Naive thymus-derived CD4-positive, alpha-beta T cell (primary cell): ENCODE data around the gene SHC1. TPM values are rescaled to one million over a fixed set of nuclear protein-coding genes. Genes with fewer than 3 reads are reported as not detected.

Experiments used
- ATAC-seq: fragments of 150-1000 bp; cut with Tn5 transposase; 2 replicates; pipeline ENCODE4 v1.10.0; 2021; ENCODE audit warnings: mild to moderate bottlenecking, moderate library complexity
- CTCF ChIA-PET: fragments of 350-600 bp; sonication (Branson Sonifier 250); formaldehyde crosslinking; loops from one replicate; lab custom pipeline; 2021; ENCODE audit warnings: antibody characterized with exemption; lab: Charles Lee
- POLR2A ChIA-PET: fragments of 350-600 bp; sonication (Branson Sonifier 250); formaldehyde crosslinking; loops from one replicate; lab custom pipeline; 2021; ENCODE audit warnings: antibody characterized with exemption, inconsistent platforms; lab: Charles Lee
- DNase-seq, 9 donors: peaks; one replicate each; pipeline versions ENCODE4 v3.0.0 to v3.0.0-alpha.2; 2020 to 2022; ENCODE audit warnings: mixed read lengths in 1 of 9
- H3K27ac ChIP-seq: one replicate; pipeline ENCODE4 v1.7.0; 2013; ENCODE audit warnings: mild to moderate bottlenecking, low read depth, low read length, moderate library complexity
- H3K27me3 ChIP-seq, 2 donors: one replicate each; pipeline ENCODE4 v1.7.0; 2013; ENCODE audit warnings: low read length in 2 of 2, mild to moderate bottlenecking in 2 of 2, moderate library complexity in 2 of 2; ENCODE audit not compliant: control insufficient read depth in 2 of 2, insufficient read depth in 2 of 2
- H3K36me3 ChIP-seq, 3 experiments: 1 replicate in 2 of 3; 2 replicates in 1 of 3; pipeline ENCODE4 v1.7.0; 2013; ENCODE audit warnings: low read length in 3 of 3, mild to moderate bottlenecking in 3 of 3, moderate library complexity in 1 of 3; ENCODE audit not compliant: insufficient read depth in 3 of 3, control insufficient read depth in 2 of 3
- H3K4me1 ChIP-seq, 2 donors: one replicate each; pipeline ENCODE4 v1.7.0; 2013; ENCODE audit warnings: low read length in 2 of 2, mild to moderate bottlenecking in 2 of 2, moderate library complexity in 1 of 2; ENCODE audit not compliant: control insufficient read depth in 2 of 2, insufficient read depth in 2 of 2
- H3K4me3 ChIP-seq: 2 replicates; pipeline ENCODE4 v1.7.0; 2013; ENCODE audit warnings: mild to moderate bottlenecking, low read length
- H3K9me3 ChIP-seq, 3 experiments: 1 replicate in 2 of 3; 2 replicates in 1 of 3; pipeline ENCODE4 v1.7.0; 2013; ENCODE audit warnings: low read length in 3 of 3; ENCODE audit not compliant: control insufficient read depth in 2 of 3
- H3K27ac Mint-ChIP-seq, 9 donors: one replicate each; pipeline ENCODE4 v1.8.0; 2020 to 2022; ENCODE audit warnings: mixed read lengths in 9 of 9, mild to moderate bottlenecking in 8 of 9, moderate library complexity in 5 of 9, inconsistent platforms in 2 of 9
- H3K27me3 Mint-ChIP-seq, 5 donors: one replicate each; pipeline ENCODE4 v1.8.0; 2021 to 2022; ENCODE audit warnings: mixed read lengths in 5 of 5, mild to moderate bottlenecking in 1 of 5
- H3K36me3 Mint-ChIP-seq, 5 donors: one replicate each; pipeline ENCODE4 v1.8.0; 2020 to 2022; ENCODE audit warnings: mixed read lengths in 5 of 5, mild to moderate bottlenecking in 3 of 5, inconsistent platforms in 1 of 5
- H3K4me1 Mint-ChIP-seq, 7 donors: one replicate each; pipeline ENCODE4 v1.8.0; 2020 to 2022; ENCODE audit warnings: mixed read lengths in 7 of 7, mild to moderate bottlenecking in 3 of 7, inconsistent platforms in 1 of 7
- H3K4me3 Mint-ChIP-seq, 10 donors: one replicate each; pipeline ENCODE4 v1.8.0; 2020 to 2022; ENCODE audit warnings: mild to moderate bottlenecking in 10 of 10, mixed read lengths in 10 of 10, moderate library complexity in 6 of 10, inconsistent platforms in 2 of 10
- H3K9me3 Mint-ChIP-seq, 11 donors: one replicate each; pipeline ENCODE4 v1.8.0; 2020 to 2022; ENCODE audit warnings: mixed read lengths in 11 of 11, mild to moderate bottlenecking in 4 of 11, inconsistent platforms in 1 of 11, moderate library complexity in 1 of 11
- intact Hi-C, 2 donors: fragments of 100-400 bp; cut with micrococcal nuclease; formaldehyde crosslinking; loops; one replicate each; pipeline ENCODE4 v1.15.1; 2023
- polyA plus RNA-seq, 2 donors: library from polyadenylated mRNA; unstranded; fragments of 300-500 nt; fragmentation: Illumina TruSeq; gene quantifications; one replicate each; pipeline ENCODE4 v1.2.3, GENCODE V29; 2021
- total RNA-seq, 6 experiments: library from RNA in 5 of 6; stranded (reverse) in 5 of 6; gene quantifications; 1 replicate in 5 of 6; 2 replicates in 1 of 6; pipeline ENCODE4 v1.2.3 and lab custom pipeline; 2021 to 2026

The SHC1 gene
- total and polyA plus RNA-seq, 7 experiments from 2014 or later, result 29.6 to 76.9 (median 73.2) TPM

- DNase-seq (peak in 6 of 9 donors; percentile 54 to 63 (median 57)), ATAC-seq (no peak)
- ChIA-PET POLR2A (interaction anchor here (0.9 to 13.8 kb wide), 10 partner anchors 13 to 121 kb away, joined by 3 to 270 read pairs (median 9); partner anchors contain the start of genes ADAM15, CKS1B, FLAD1 and LENEP), CTCF (interaction anchor here (1.6 to 13.9 kb wide), 4 partner anchors 15 to 61 kb away, joined by 6 to 291 read pairs (median 98); partner anchors contain the start of genes CKS1B, LENEP, PBXIP1 and PYGO2)
- H3K27me3 ChIP-seq, result no peaks in the 10 kb centered on the region
- H3K27me3 Mint-ChIP-seq, result no peaks in the 10 kb centered on the region
- intact Hi-C loops, result no loop called here
- no peaks in the 10 kb centered on the region for H3K9me3 ChIP-seq
- H3K9me3 Mint-ChIP-seq, result no peaks in the 10 kb centered on the region
- peak overlapping the region; percentile 80 to 98 (median 95) for H3K27ac Mint-ChIP-seq
- H3K4me1 ChIP-seq, result peaks cover 55 to 71% of the 10 kb centered on the region in 2 donors
- peaks cover 0 to 45% (median 4%) of the 10 kb centered on the region in 5 donors for H3K36me3 Mint-ChIP-seq
- peaks cover 0 to 29% (median 0%) of the 10 kb centered on the region in 3 experiments for H3K36me3 ChIP-seq
- H3K27ac ChIP-seq, result peak overlapping the region; percentile 83
- H3K4me3 Mint-ChIP-seq, result peak overlapping the region; percentile 75 to 99 (median 90)
- peaks cover 30 to 79% (median 62%) of the 10 kb centered on the region in 7 donors for H3K4me1 Mint-ChIP-seq
- peak overlapping the region; percentile 27 for H3K4me3 ChIP-seq
Measured at GRCh38 chr1:155013632-155014031, 43.1 kb upstream of the SHC1 start.

GRCh38 chr1:155012776-155013602 is 42.4 kb upstream of the SHC1 start:
- Mint-ChIP-seq H3K36me3 (peaks cover 0 to 46% (median 4%) of the 10 kb centered on the region in 5 donors), H3K9me3 (no peaks in the 10 kb centered on the region), H3K4me1 (peaks cover 30 to 81% (median 62%) of the 10 kb centered on the region in 7 donors), H3K27ac (peak overlapping the region; percentile 80 to 98 (median 95)), H3K4me3 (peak overlapping the region; percentile 75 to 99 (median 90)), H3K27me3 (no peaks in the 10 kb centered on the region)
- ATAC-seq (no peak), DNase-seq (no peak)
- Histone ChIP-seq H3K9me3 (no peaks in the 10 kb centered on the region), H3K27me3 (no peaks in the 10 kb centered on the region), H3K4me3 (peak overlapping the region; percentile 38), H3K36me3 (peaks cover 0 to 29% (median 0%) of the 10 kb centered on the region in 3 experiments), H3K4me1 (peaks cover 54 to 72% of the 10 kb centered on the region in 2 donors), H3K27ac (peak overlapping the region; percentile 83)
- ChIA-PET POLR2A (interaction anchor here (0.5 to 13.8 kb wide), 13 partner anchors 9 to 122 kb away, joined by 3 to 270 read pairs (median 5); partner anchors contain the start of genes ADAM15, CKS1B, FLAD1 and LENEP), CTCF (interaction anchor here (1.0 to 13.9 kb wide), 7 partner anchors 10 to 72 kb away, joined by 3 to 291 read pairs (median 6); partner anchors contain the start of genes ADAM15, CKS1B, LENEP and PBXIP1)
- intact Hi-C loops, result no loop called here

- CTCF ChIA-PET, result interaction anchor here (1.0 to 13.9 kb wide), 6 partner anchors 11 to 73 kb away, joined by 3 to 291 read pairs (median 6); partner anchors contain the start of genes ADAM15, CKS1B, LENEP and PYGO2
- peak overlapping the region; percentile 80 to 98 (median 95) for H3K27ac Mint-ChIP-seq
- H3K4me3 Mint-ChIP-seq, result peak overlapping the region; percentile 75 to 99 (median 90)
Measured at GRCh38 chr1:155012026-155012546, 41.5 kb upstream of the SHC1 start.

GRCh38 chr1:155011437-155012025 is 41.0 kb upstream of the SHC1 start:
- Mint-ChIP-seq H3K4me1 (peaks cover 33 to 79% (median 63%) of the 10 kb centered on the region in 7 donors), H3K36me3 (peaks cover 0 to 45% (median 4%) of the 10 kb centered on the region in 5 donors), H3K27ac (peak overlapping the region; percentile 40 to 98 (median 95)), H3K4me3 (peak overlapping the region; percentile 73 to 99 (median 98)), H3K9me3 (no peaks in the 10 kb centered on the region), H3K27me3 (no peaks in the 10 kb centered on the region)
- intact Hi-C loops, result no loop called here
- H3K9me3 ChIP-seq, result no peaks in the 10 kb centered on the region
- no peak for DNase-seq
- H3K4me3 ChIP-seq, result peak overlapping the region; percentile 72
- peaks cover 0 to 29% (median 0%) of the 10 kb centered on the region in 3 experiments for H3K36me3 ChIP-seq
- peak; percentile 23 for ATAC-seq
- H3K27me3 ChIP-seq, result no peaks in the 10 kb centered on the region
- CTCF ChIA-PET, result interaction anchor here (1.0 to 13.9 kb wide), 6 partner anchors 11 to 75 kb away, joined by 3 to 291 read pairs (median 5); partner anchors contain the start of genes ADAM15, CKS1B, LENEP and PMVK
- POLR2A ChIA-PET, result interaction anchor here (1.4 to 13.8 kb wide), 4 partner anchors 11 to 57 kb away, joined by 8 to 270 read pairs (median 86); partner anchors contain the start of genes CKS1B, FLAD1, LENEP and PBXIP1
- peak overlapping the region; percentile 83 for H3K27ac ChIP-seq
- H3K4me1 ChIP-seq, result peaks cover 59 to 71% of the 10 kb centered on the region in 2 donors

More at GRCh38 chr1:155012026-155012546, 41.5 kb upstream of the SHC1 start:
- POLR2A ChIA-PET, result interaction anchor here (0.5 to 13.8 kb wide), 10 partner anchors 10 to 76 kb away, joined by 3 to 270 read pairs (median 8); partner anchors contain the start of genes CKS1B, FLAD1, LENEP and PBXIP1
- H3K9me3 ChIP-seq, result no peaks in the 10 kb centered on the region
- H3K36me3 ChIP-seq, result peaks cover 0 to 29% (median 0%) of the 10 kb centered on the region in 3 experiments
- H3K4me3 ChIP-seq, result peak overlapping the region; percentile 38
- peaks cover 30 to 78% (median 63%) of the 10 kb centered on the region in 7 donors for H3K4me1 Mint-ChIP-seq
- intact Hi-C loops, result no loop called here
- H3K36me3 Mint-ChIP-seq, result peaks cover 0 to 46% (median 4%) of the 10 kb centered on the region in 5 donors
- peak overlapping the region; percentile 83 for H3K27ac ChIP-seq
- H3K27me3 Mint-ChIP-seq, result no peaks in the 10 kb centered on the region
- no peaks in the 10 kb centered on the region for H3K27me3 ChIP-seq
- peak in 1 of 9 donors; percentile 56 for DNase-seq
- peak; percentile 7 for ATAC-seq
- peaks cover 56 to 71% of the 10 kb centered on the region in 2 donors for H3K4me1 ChIP-seq
- no peaks in the 10 kb centered on the region for H3K9me3 Mint-ChIP-seq

GRCh38 chr1:155011004-155011416 is 40.5 kb upstream of the SHC1 start:
- intact Hi-C loops, result no loop called here
- POLR2A ChIA-PET, result interaction anchor here (0.6 to 13.8 kb wide), 6 partner anchors 10 to 57 kb away, joined by 4 to 270 read pairs (median 22); partner anchors contain the start of genes CKS1B, FLAD1, LENEP and PBXIP1
- CTCF ChIA-PET, result interaction anchor here (1.2 to 13.9 kb wide), 2 partner anchors 13 to 75 kb away, joined by 3 to 291 read pairs; partner anchors contain the start of genes LENEP, PMVK and ZBTB7B
- no peak for DNase-seq
- peak overlapping the region; percentile 40 to 98 (median 90) for H3K27ac Mint-ChIP-seq
- ATAC-seq, result no peak
- H3K4me3 Mint-ChIP-seq, result peak overlapping the region; percentile 73 to 99 (median 98)
- peaks cover 33 to 79% (median 63%) of the 10 kb centered on the region in 7 donors for H3K4me1 Mint-ChIP-seq
- peaks cover 0 to 29% (median 0%) of the 10 kb centered on the region in 3 experiments for H3K36me3 ChIP-seq
- H3K27me3 Mint-ChIP-seq, result no peaks in the 10 kb centered on the region
- H3K4me3 ChIP-seq, result peak overlapping the region; percentile 72
- H3K27me3 ChIP-seq, result no peaks in the 10 kb centered on the region
- peaks cover 59 to 71% of the 10 kb centered on the region in 2 donors for H3K4me1 ChIP-seq
- H3K36me3 Mint-ChIP-seq, result peaks cover 0 to 46% (median 4%) of the 10 kb centered on the region in 5 donors
- H3K9me3 Mint-ChIP-seq, result no peaks in the 10 kb centered on the region
- H3K27ac ChIP-seq, result peak overlapping the region; percentile 83
- no peaks in the 10 kb centered on the region for H3K9me3 ChIP-seq
